SK-N-MC (cell line): Measurements from ENCODE around the gene GTF2IRD1.
"Not testable (repeated sequence)": the region's sequence is repeated elsewhere in the genome, so short reads cannot be mapped to it uniquely, and the experiment has no call there.

ENCODE experiments used
- EZH2 ChIP-seq: fragments of 200-600 bp; sonication (generic); IDR thresholded peaks from one replicate; pipeline ENCODE4 v1.6.1; 2017; ENCODE audit warnings: antibody characterized with exemption
- FOXP2 ChIP-seq: optimal IDR thresholded peaks from 2 replicates; pipeline ENCODE3; 2011; ENCODE audit warnings: mild to moderate bottlenecking, moderate library complexity; ENCODE audit not compliant: insufficient read depth; ENCODE audit errors: extremely low read length, control extremely low read depth
- POLR2AphosphoS5 ChIP-seq: IDR thresholded peaks from 2 replicates; pipeline ENCODE4 v1.6.1; 2012; ENCODE audit warnings: mild to moderate bottlenecking, low read depth, low read length, borderline replicate concordance

DNA sequence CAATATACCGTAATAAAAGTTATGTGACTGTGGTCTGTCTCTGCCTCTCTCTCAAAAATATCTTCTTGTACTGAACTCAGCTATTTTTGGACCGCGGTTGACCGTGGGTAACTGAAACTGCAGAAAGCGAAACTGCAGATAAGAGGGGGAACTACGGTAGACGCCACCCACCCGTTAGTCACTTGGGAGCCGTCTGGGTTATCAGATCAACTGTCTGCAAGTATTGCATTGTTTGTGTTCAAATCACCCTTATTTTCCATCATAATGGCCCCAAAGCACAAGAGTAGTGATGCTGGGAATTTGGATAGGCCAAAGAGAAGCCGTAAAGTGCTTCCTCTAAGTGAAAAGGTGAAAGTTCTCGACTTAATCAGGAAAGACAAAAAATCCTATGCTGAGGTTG lies 196.3 kb downstream of the GTF2IRD1 start:
- TF ChIP-seq POLR2AphosphoS5, EZH2, FOXP2: not testable (repeated sequence)
